ENCODE measurements around the gene IMPDH1. TPM values are rescaled to one million over a fixed set of nuclear protein-coding genes. Genes with fewer than 3 reads are reported as not detected.

The IMPDH1 gene
- total RNA-seq, 3 donors from 2014 or later (not counting 1 experiment from before 2014, with no cell fraction given) = 77.8 to 94.1 (median 89.6) TPM

DNA sequence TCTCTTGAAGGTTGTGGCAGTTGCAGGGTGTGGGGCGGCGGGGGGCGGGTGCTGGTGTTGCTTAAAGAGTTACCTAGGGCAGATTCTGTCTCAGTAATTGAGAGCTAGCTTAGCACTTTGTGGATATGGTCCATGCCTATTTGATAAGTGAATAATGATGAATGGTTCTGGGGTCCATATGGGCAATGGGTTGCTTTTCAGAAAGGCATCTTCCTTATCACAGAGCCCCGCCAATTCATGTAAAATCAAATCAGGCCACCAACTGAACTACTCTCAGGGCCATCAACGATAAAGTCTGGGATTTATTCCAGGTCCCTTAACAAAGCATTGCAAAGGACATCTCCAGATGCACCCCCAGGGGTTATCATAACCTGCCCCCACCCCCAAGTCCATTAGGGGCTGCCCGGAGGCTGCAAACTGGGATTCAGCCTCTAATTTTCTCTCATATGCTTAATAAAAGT lies 46.5 kb downstream of the IMPDH1 start:
- peaks cover 18% of the 10 kb centered on the region for H3K4me1 ChIP-seq (ENCODE audit: control insufficient read depth, insufficient read depth, low read length)
- Mint-ChIP-seq H3K9me3 (no peaks in the 10 kb centered on the region), H3K36me3 (no peaks in the 10 kb centered on the region), H3K4me3 (peak overlapping the region; percentile 37), H3K4me1 (peaks cover 9 to 17% of the 10 kb centered on the region in 2 donors), H3K27ac (no peak overlapping the region), H3K27me3 (ENCODE audit: low read depth in 2 of 2) (peaks cover 56 to 62% of the 10 kb centered on the region in 2 donors)
- TF ChIP-seq, protein P1, sequence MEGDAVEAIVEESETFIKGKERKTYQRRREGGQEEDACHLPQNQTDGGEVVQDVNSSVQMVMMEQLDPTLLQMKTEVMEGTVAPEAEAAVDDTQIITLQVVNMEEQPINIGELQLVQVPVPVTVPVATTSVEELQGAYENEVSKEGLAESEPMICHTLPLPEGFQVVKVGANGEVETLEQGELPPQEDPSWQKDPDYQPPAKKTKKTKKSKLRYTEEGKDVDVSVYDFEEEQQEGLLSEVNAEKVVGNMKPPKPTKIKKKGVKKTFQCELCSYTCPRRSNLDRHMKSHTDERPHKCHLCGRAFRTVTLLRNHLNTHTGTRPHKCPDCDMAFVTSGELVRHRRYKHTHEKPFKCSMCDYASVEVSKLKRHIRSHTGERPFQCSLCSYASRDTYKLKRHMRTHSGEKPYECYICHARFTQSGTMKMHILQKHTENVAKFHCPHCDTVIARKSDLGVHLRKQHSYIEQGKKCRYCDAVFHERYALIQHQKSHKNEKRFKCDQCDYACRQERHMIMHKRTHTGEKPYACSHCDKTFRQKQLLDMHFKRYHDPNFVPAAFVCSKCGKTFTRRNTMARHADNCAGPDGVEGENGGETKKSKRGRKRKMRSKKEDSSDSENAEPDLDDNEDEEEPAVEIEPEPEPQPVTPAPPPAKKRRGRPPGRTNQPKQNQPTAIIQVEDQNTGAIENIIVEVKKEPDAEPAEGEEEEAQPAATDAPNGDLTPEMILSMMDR (IDR thresholded peaks at IDR 0.05) = no peak
- intact Hi-C loops (cut with micrococcal nuclease) = no loop called here
- H3K27ac ChIP-seq (ENCODE audit: low read length) = no peak overlapping the region
- H3K27me3 ChIP-seq (ENCODE audit: control insufficient read depth, insufficient read depth, low read length) = peaks cover 28% of the 10 kb centered on the region
- 88% methylated on average over 6 of the region's 6 CpGs for WGBS (ENCODE audit: insufficient coverage)
- no peak overlapping the region for H3K4me3 ChIP-seq (ENCODE audit: low read length)
- H3K36me3 ChIP-seq (ENCODE audit: control insufficient read depth, insufficient read depth, low read length) = no peaks in the 10 kb centered on the region
- no peaks in the 10 kb centered on the region for H3K9me3 ChIP-seq (ENCODE audit: control insufficient read depth, insufficient read depth, low read length)
- ATAC-seq (no peak), DNase-seq (no peak)

DNA sequence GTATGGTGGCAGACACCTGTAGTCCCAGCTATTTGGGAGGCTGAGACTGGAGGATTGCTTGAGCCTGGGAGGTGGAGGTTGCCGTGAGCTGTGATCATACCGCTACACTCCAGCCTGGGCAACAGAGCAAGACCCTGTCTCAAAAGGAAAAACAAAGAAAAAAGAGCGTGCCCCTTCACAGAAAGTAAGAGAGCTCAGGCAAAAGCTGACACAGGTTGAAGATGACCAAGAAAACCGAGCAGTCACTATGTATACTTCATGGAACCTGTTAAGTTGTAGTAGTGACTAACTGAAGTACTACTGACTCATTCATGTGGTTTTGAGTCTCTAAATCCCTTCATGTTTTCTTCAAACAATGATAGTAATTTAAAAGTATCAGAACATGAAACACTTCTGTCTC lies 47.1 kb downstream of the IMPDH1 start:
- Mint-ChIP-seq H3K27ac (no peak overlapping the region), H3K4me1 (peaks cover 9 to 17% of the 10 kb centered on the region in 2 donors), H3K27me3 (ENCODE audit: low read depth in 2 of 2) (peaks cover 59 to 62% of the 10 kb centered on the region in 2 donors), H3K4me3 (peak overlapping the region; percentile 82), H3K36me3 (no peaks in the 10 kb centered on the region), H3K9me3 (no peaks in the 10 kb centered on the region)
- intact Hi-C loops (cut with micrococcal nuclease) = no loop called here
- WGBS (ENCODE audit: insufficient coverage) = 77% methylated on average over 4 of the region's 4 CpGs
- peaks cover 18% of the 10 kb centered on the region for H3K4me1 ChIP-seq (ENCODE audit: control insufficient read depth, insufficient read depth, low read length)
- H3K9me3 ChIP-seq (ENCODE audit: control insufficient read depth, insufficient read depth, low read length) = no peaks in the 10 kb centered on the region
- peaks cover 28% of the 10 kb centered on the region for H3K27me3 ChIP-seq (ENCODE audit: control insufficient read depth, insufficient read depth, low read length)
- TF ChIP-seq, protein P1 (IDR thresholded peaks at IDR 0.05) = no peak
- no peaks in the 10 kb centered on the region for H3K36me3 ChIP-seq (ENCODE audit: control insufficient read depth, insufficient read depth, low read length)
- H3K4me3 ChIP-seq (ENCODE audit: low read length) = no peak overlapping the region
- no peak for DNase-seq
- ATAC-seq = no peak
- no peak overlapping the region for H3K27ac ChIP-seq (ENCODE audit: low read length)

DNA sequence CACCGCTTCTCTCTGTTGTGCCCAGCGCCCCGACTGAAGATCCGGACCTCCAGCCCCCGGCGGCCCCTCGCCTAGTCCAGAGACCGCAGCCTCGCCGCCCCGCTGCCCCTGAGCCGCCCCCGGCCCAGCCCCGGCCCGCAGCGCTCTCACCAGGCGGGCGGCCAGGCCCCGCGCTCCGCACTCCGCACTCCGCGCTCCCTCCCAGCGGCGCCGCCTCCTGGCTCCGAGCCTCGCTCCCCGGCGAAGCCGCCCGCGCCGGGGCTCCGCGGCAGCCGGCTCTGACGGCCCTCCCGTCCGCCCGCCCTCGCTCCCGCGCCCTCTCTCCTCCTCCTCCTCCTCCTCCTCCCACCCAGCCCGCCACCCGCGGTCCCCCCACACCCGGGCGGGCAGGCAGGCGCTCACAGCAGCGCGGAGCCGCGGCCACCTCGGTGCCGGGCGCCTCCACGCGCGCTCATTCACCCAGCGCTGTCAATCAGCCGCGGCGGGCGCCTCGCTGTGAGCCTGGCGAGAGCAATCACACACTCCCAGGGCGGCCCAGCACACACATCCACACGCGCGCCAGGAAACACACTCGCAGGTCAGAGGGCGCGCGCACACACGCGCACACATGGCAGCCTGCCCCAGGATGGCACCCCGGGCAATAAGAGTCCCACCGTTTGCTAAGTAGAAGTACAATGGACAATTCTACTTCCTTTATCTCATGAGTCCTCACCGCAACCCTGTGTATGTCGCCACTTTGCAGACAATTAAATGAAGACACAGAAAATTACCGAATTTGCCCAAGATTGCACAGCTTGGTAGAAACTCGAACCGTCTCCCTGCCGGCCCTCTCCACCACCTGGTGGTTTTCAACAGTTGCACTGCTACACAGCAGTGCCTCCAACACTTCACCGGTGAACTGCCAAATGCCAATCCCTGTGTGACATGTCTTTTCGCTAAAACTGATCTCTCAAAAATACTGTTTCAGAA lies 48.1 kb downstream of the IMPDH1 start, which contains the start of gene PRRT4:
TSS of gene PRRT4 (minus strand) at position 280 of the 969 bp plus-strand sequence.
- Mint-ChIP-seq H3K4me1 (peaks cover 9 to 17% of the 10 kb centered on the region in 2 donors), H3K36me3 (no peaks in the 10 kb centered on the region), H3K9me3 (no peaks in the 10 kb centered on the region), H3K4me3 (peak within 1 kb of the TSS; percentile 82), H3K27ac (peak within 1 kb of the TSS in 1 of 2 donors; percentile 74), H3K27me3 (ENCODE audit: low read depth in 2 of 2) (peaks cover 58 to 59% of the 10 kb centered on the region in 2 donors)
- Histone ChIP-seq H3K9me3 (ENCODE audit: control insufficient read depth, insufficient read depth, low read length) (no peaks in the 10 kb centered on the region), H3K4me1 (ENCODE audit: control insufficient read depth, insufficient read depth, low read length) (peaks cover 18% of the 10 kb centered on the region), H3K27me3 (ENCODE audit: control insufficient read depth, insufficient read depth, low read length) (peaks cover 28% of the 10 kb centered on the region), H3K36me3 (ENCODE audit: control insufficient read depth, insufficient read depth, low read length) (no peaks in the 10 kb centered on the region), H3K27ac (ENCODE audit: low read length) (no peak within 1 kb of the TSS), H3K4me3 (ENCODE audit: low read length) (no peak within 1 kb of the TSS)
- peak; percentile 63 to 75 (median 70) for ATAC-seq
- DNase-seq = peak in 1 of 2 donors; percentile 70
- TF ChIP-seq, protein P1 (IDR thresholded peaks at IDR 0.05) = no peak
- intact Hi-C loops (cut with micrococcal nuclease) = no loop called here
- under 1% methylated on average over 88 of the region's 88 CpGs for WGBS (ENCODE audit: insufficient coverage)
